ENCODE data around the gene USP12. TPM values are rescaled to one million over a fixed set of nuclear protein-coding genes. Genes with fewer than 3 reads are reported as not detected.

Gene USP12
- polyA plus RNA-seq, 3 donors: 12.8 to 23.4 (median 14.5) TPM

- Histone ChIP-seq H3K4me3 (replicated peaks in 1 of 3; ENCODE audit: low read depth in 2 of 3, low read length in 3 of 3) (no peak overlapping the region), H3K4me1 (ENCODE audit: control insufficient read depth in 1 of 2, insufficient read depth in 2 of 2, low read length in 2 of 2) (no peaks in the 10 kb centered on the region), H4K20me1 (ENCODE audit: insufficient read depth, low read length) (no peaks in the 10 kb centered on the region), H2AFZ (ENCODE audit: insufficient read depth, low read depth, low read length, poor library complexity, severe bottlenecking) (no peak overlapping the region), H3K27me3 (ENCODE audit: control insufficient read depth in 2 of 2, insufficient read depth in 2 of 2, low read length in 2 of 2) (no peaks in the 10 kb centered on the region), H3K4me2 (replicated peaks; ENCODE audit: extremely low read depth, low read length, poor library complexity, severe bottlenecking) (no peak overlapping the region), H3K9me3 (replicated peaks in 1 of 2; ENCODE audit: control insufficient read depth in 1 of 2, insufficient read depth in 1 of 2, low read length in 2 of 2) (peaks cover 4 to 15% of the 10 kb centered on the region in 2 donors), H3K27ac (ENCODE audit: low read depth in 1 of 2, low read length in 2 of 2) (no peak overlapping the region), H3K79me2 (ENCODE audit: insufficient read depth, low read length) (no peaks in the 10 kb centered on the region), H3K36me3 (replicated peaks in 1 of 2; ENCODE audit: control insufficient read depth in 1 of 2, insufficient read depth in 2 of 2, low read length in 2 of 2) (no peaks in the 10 kb centered on the region), H3K9ac (ENCODE audit: insufficient read depth, low read length, poor library complexity, severe bottlenecking) (no peak overlapping the region)
- Mint-ChIP-seq H3K4me3 (no peak overlapping the region), H3K4me1 (no peaks in the 10 kb centered on the region), H3K36me3 (no peaks in the 10 kb centered on the region), H3K27me3 (ENCODE audit: low read depth in 3 of 3) (peaks cover 0 to 3% (median 2%) of the 10 kb centered on the region in 3 donors), H3K27ac (peak overlapping the region in 1 of 7 donors; percentile 32), H3K9me3 (peaks cover 8 to 24% (median 20%) of the 10 kb centered on the region in 7 donors)
- 96% methylated on average over 13 of the region's 13 CpGs for WGBS (ENCODE audit: insufficient coverage)
- intact Hi-C loops (cut with micrococcal nuclease): no loop called here
- TF ChIP-seq, protein P1, sequence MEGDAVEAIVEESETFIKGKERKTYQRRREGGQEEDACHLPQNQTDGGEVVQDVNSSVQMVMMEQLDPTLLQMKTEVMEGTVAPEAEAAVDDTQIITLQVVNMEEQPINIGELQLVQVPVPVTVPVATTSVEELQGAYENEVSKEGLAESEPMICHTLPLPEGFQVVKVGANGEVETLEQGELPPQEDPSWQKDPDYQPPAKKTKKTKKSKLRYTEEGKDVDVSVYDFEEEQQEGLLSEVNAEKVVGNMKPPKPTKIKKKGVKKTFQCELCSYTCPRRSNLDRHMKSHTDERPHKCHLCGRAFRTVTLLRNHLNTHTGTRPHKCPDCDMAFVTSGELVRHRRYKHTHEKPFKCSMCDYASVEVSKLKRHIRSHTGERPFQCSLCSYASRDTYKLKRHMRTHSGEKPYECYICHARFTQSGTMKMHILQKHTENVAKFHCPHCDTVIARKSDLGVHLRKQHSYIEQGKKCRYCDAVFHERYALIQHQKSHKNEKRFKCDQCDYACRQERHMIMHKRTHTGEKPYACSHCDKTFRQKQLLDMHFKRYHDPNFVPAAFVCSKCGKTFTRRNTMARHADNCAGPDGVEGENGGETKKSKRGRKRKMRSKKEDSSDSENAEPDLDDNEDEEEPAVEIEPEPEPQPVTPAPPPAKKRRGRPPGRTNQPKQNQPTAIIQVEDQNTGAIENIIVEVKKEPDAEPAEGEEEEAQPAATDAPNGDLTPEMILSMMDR (IDR thresholded peaks at IDR 0.05): no peak
- no peak for DNase-seq
Measured at GRCh38 chr13:27047081-27047480, 124.5 kb downstream of the USP12 start.

- no peak overlapping the region for H3K27ac Mint-ChIP-seq
- no peak overlapping the region for H3K4me2 ChIP-seq (replicated peaks; ENCODE audit: extremely low read depth, low read length, poor library complexity, severe bottlenecking)
Measured at GRCh38 chr13:27044837-27045570, 126.6 kb downstream of the USP12 start.

More at GRCh38 chr13:27044837-27045570, 126.6 kb downstream of the USP12 start:
- no peaks in the 10 kb centered on the region for H3K27me3 ChIP-seq (ENCODE audit: control insufficient read depth in 2 of 2, insufficient read depth in 2 of 2, low read length in 2 of 2)
- 80% methylated on average over 14 of the region's 15 CpGs for WGBS (ENCODE audit: insufficient coverage)
- no peak overlapping the region for H3K4me3 ChIP-seq (replicated peaks in 1 of 3; ENCODE audit: low read depth in 2 of 3, low read length in 3 of 3)
- Mint-ChIP-seq H3K4me1 (no peaks in the 10 kb centered on the region), H3K9me3 (peaks cover 4 to 16% (median 9%) of the 10 kb centered on the region in 7 donors), H3K36me3 (no peaks in the 10 kb centered on the region), H3K27me3 (ENCODE audit: low read depth in 3 of 3) (peaks cover 0 to 4% (median 3%) of the 10 kb centered on the region in 3 donors), H3K4me3 (no peak overlapping the region)
- H3K9me3 ChIP-seq (replicated peaks in 1 of 2; ENCODE audit: control insufficient read depth in 1 of 2, insufficient read depth in 1 of 2, low read length in 2 of 2): peaks cover 0 to 7% of the 10 kb centered on the region in 2 donors
- no peaks in the 10 kb centered on the region for H3K36me3 ChIP-seq (replicated peaks in 1 of 2; ENCODE audit: control insufficient read depth in 1 of 2, insufficient read depth in 2 of 2, low read length in 2 of 2)
- no peaks in the 10 kb centered on the region for H3K4me1 ChIP-seq (ENCODE audit: control insufficient read depth in 1 of 2, insufficient read depth in 2 of 2, low read length in 2 of 2)
- no peaks in the 10 kb centered on the region for H4K20me1 ChIP-seq (ENCODE audit: insufficient read depth, low read length)
- H3K9ac ChIP-seq (ENCODE audit: insufficient read depth, low read length, poor library complexity, severe bottlenecking): no peak overlapping the region
- TF ChIP-seq, protein P1 (IDR thresholded peaks at IDR 0.05): no peak
- no peak for DNase-seq
- H2AFZ ChIP-seq (ENCODE audit: insufficient read depth, low read depth, low read length, poor library complexity, severe bottlenecking): no peak overlapping the region
- H3K79me2 ChIP-seq (ENCODE audit: insufficient read depth, low read length): no peaks in the 10 kb centered on the region
- H3K27ac ChIP-seq (ENCODE audit: low read depth in 1 of 2, low read length in 2 of 2): no peak overlapping the region
- intact Hi-C loops (cut with micrococcal nuclease): no loop called here

Measured in CD14-positive monocyte (primary cell).